ENCODE results near the gene EHD1. TPM values are rescaled to one million over a fixed set of nuclear protein-coding genes. Genes with fewer than 3 reads are reported as not detected.

The EHD1 gene
- polyA plus RNA-seq, 1 donor (not counting 4 experiments of a cell fraction or from before 2014, with no cell fraction given) = 73.9 TPM

GRCh38 chr11:64838600-64839334 is 39.7 kb downstream of the EHD1 start:
- Histone ChIP-seq H3K4me1 (ENCODE audit: control insufficient read depth, extremely low read depth, insufficient read depth, low read length) (peaks cover 32% of the 10 kb centered on the region), H3K4me3 (ENCODE audit: control insufficient read depth in 2 of 3, extremely low read depth in 1 of 3, insufficient read depth in 2 of 3, low read depth in 1 of 3, low read length in 3 of 3) (no peak overlapping the region), H3K27me3 (ENCODE audit: control insufficient read depth, extremely low read depth, insufficient read depth, low read length) (no peaks in the 10 kb centered on the region), H3K9me1 (ENCODE audit: control insufficient read depth, extremely low read depth, insufficient read depth, low read length) (no peaks in the 10 kb centered on the region), H4K20me1 (ENCODE audit: control insufficient read depth, extremely low read depth, insufficient read depth, low read length) (no peaks in the 10 kb centered on the region), H3K36me3 (ENCODE audit: control insufficient read depth in 2 of 2, extremely low read depth in 1 of 2, insufficient read depth in 2 of 2, low read length in 2 of 2) (peaks cover 16 to 27% of the 10 kb centered on the region in 2 experiments), H3K9ac (ENCODE audit: control insufficient read depth, extremely low read depth, insufficient read depth, low read length) (no peak overlapping the region), H3K79me2 (ENCODE audit: control insufficient read depth, insufficient read depth, low read length) (peaks cover 11% of the 10 kb centered on the region), H2AFZ (ENCODE audit: control insufficient read depth, low read length) (no peak overlapping the region), H3K27ac (ENCODE audit: control insufficient read depth, insufficient read depth, low read length) (no peak overlapping the region), H3K9me3 (ENCODE audit: control insufficient read depth, low read depth, low read length) (no peaks in the 10 kb centered on the region), H3K4me2 (ENCODE audit: control insufficient read depth, extremely low read depth, insufficient read depth, low read depth, low read length) (no peak overlapping the region)
- dilution Hi-C loops (cut with MboI; ENCODE audit: extremely low pct_ligation_motif_present, low sequenced_read_pairs) = no loop called here
- FAIRE-seq (no peak), DNase-seq (ENCODE audit: low read depth, low spot score) (no peak)
- TF ChIP-seq CTCF (optimal IDR thresholded peaks at IDR 0.05 in 1 of 3, IDR thresholded peaks at IDR 0.05 in 1 of 3, conservative IDR thresholded peaks at IDR 0.05 in 1 of 3; ENCODE audit: extremely low read depth in 1 of 3, insufficient read depth in 2 of 3, low read length in 3 of 3) = no peak
- no peak for TF ChIP-seq EZH2 (IDR thresholded peaks at IDR 0.05; ENCODE audit: low read length)

GRCh38 chr11:64837887-64838351 is 40.5 kb downstream of the EHD1 start:
- FAIRE-seq = no peak

More at GRCh38 chr11:64837887-64838351, 40.5 kb downstream of the EHD1 start:
- Histone ChIP-seq H3K36me3 (ENCODE audit: control insufficient read depth in 2 of 2, extremely low read depth in 1 of 2, insufficient read depth in 2 of 2, low read length in 2 of 2) (peaks cover 18 to 35% of the 10 kb centered on the region in 2 experiments), H3K27me3 (ENCODE audit: control insufficient read depth, extremely low read depth, insufficient read depth, low read length) (no peaks in the 10 kb centered on the region), H3K4me1 (ENCODE audit: control insufficient read depth, extremely low read depth, insufficient read depth, low read length) (peaks cover 24% of the 10 kb centered on the region), H3K79me2 (ENCODE audit: control insufficient read depth, insufficient read depth, low read length) (peaks cover 7% of the 10 kb centered on the region), H3K4me3 (ENCODE audit: control insufficient read depth in 2 of 3, extremely low read depth in 1 of 3, insufficient read depth in 2 of 3, low read depth in 1 of 3, low read length in 3 of 3) (no peak overlapping the region), H3K9me1 (ENCODE audit: control insufficient read depth, extremely low read depth, insufficient read depth, low read length) (no peaks in the 10 kb centered on the region), H3K27ac (ENCODE audit: control insufficient read depth, insufficient read depth, low read length) (no peak overlapping the region), H2AFZ (ENCODE audit: control insufficient read depth, low read length) (no peak overlapping the region), H3K9ac (ENCODE audit: control insufficient read depth, extremely low read depth, insufficient read depth, low read length) (no peak overlapping the region), H3K9me3 (ENCODE audit: control insufficient read depth, low read depth, low read length) (no peaks in the 10 kb centered on the region), H4K20me1 (ENCODE audit: control insufficient read depth, extremely low read depth, insufficient read depth, low read length) (no peaks in the 10 kb centered on the region), H3K4me2 (ENCODE audit: control insufficient read depth, extremely low read depth, insufficient read depth, low read depth, low read length) (no peak overlapping the region)
- dilution Hi-C loops (cut with MboI; ENCODE audit: extremely low pct_ligation_motif_present, low sequenced_read_pairs) = no loop called here
- no peak for TF ChIP-seq EZH2 (IDR thresholded peaks at IDR 0.05; ENCODE audit: low read length)
- TF ChIP-seq CTCF (optimal IDR thresholded peaks at IDR 0.05 in 1 of 3, IDR thresholded peaks at IDR 0.05 in 1 of 3, conservative IDR thresholded peaks at IDR 0.05 in 1 of 3; ENCODE audit: extremely low read depth in 1 of 3, insufficient read depth in 2 of 3, low read length in 3 of 3) = no peak
- no peak for DNase-seq (ENCODE audit: low read depth, low spot score)
